H9 (cell line): ENCODE measurements around the gene HEPN1. TPM values are rescaled to one million over a fixed set of nuclear protein-coding genes. Genes with fewer than 3 reads are reported as not detected.

Experiments
- DNase-seq: peaks from one replicate; pipeline ENCODE4 v3.0.0-alpha.2; 2017
- H2AFZ ChIP-seq: one replicate; pipeline ENCODE4 v1.6.1; 2013; ENCODE audit warnings: mild to moderate bottlenecking, low read length, control low read depth, moderate library complexity
- H2AK5ac ChIP-seq: 2 replicates; pipeline ENCODE4 v1.6.1; 2013; ENCODE audit warnings: low read length, control low read depth, mixed read lengths; ENCODE audit not compliant: insufficient read length
- H2BK120ac ChIP-seq: one replicate; pipeline ENCODE4 v1.6.1; 2013; ENCODE audit warnings: low read depth, mild to moderate bottlenecking, low read length, control low read depth, inconsistent platforms; ENCODE audit not compliant: poor library complexity, severe bottlenecking
- H2BK12ac ChIP-seq: 2 replicates; pipeline ENCODE4 v1.6.1; 2013; ENCODE audit warnings: low read length, control low read depth, mixed read lengths, low read depth; ENCODE audit not compliant: insufficient read length
- H2BK15ac ChIP-seq: 2 replicates; pipeline ENCODE4 v1.6.1; 2013; ENCODE audit warnings: low read depth, low read length, control low read depth
- H2BK20ac ChIP-seq: one replicate; pipeline ENCODE4 v1.6.1; 2013; ENCODE audit warnings: low read depth, mild to moderate bottlenecking, low read length, control low read depth, inconsistent platforms; ENCODE audit not compliant: poor library complexity, severe bottlenecking
- H2BK5ac ChIP-seq: 2 replicates; pipeline ENCODE4 v1.6.1; 2013; ENCODE audit warnings: low read length, control low read depth, mixed read lengths; ENCODE audit not compliant: insufficient read length
- H3K14ac ChIP-seq: 2 replicates; pipeline ENCODE4 v1.6.1; 2013; ENCODE audit warnings: low read length, control low read depth; ENCODE audit not compliant: insufficient read depth
- H3K18ac ChIP-seq: 2 replicates; pipeline ENCODE4 v1.6.1; 2013; ENCODE audit warnings: low read depth, mild to moderate bottlenecking, mixed read lengths, low read length, control low read depth; ENCODE audit not compliant: insufficient read length
- H3K23ac ChIP-seq: 2 replicates; pipeline ENCODE4 v1.6.1; 2013; ENCODE audit warnings: low read length, control low read depth, mixed read lengths, low read depth; ENCODE audit not compliant: insufficient read length
- H3K23me2 ChIP-seq: 2 replicates; pipeline ENCODE4 v1.6.1; 2013; ENCODE audit warnings: low read depth, mild to moderate bottlenecking, mixed read lengths, low read length, control low read depth; ENCODE audit not compliant: insufficient read length, poor library complexity, severe bottlenecking
- H3K27ac ChIP-seq: 2 replicates; pipeline ENCODE4 v1.5.1; 2013; ENCODE audit warnings: low read length, control low read depth, mixed read lengths, low read depth; ENCODE audit not compliant: insufficient read length
- H3K27me3 ChIP-seq: 2 replicates; pipeline ENCODE4 v1.6.1; 2013; ENCODE audit warnings: low read length, control low read depth, inconsistent platforms; ENCODE audit not compliant: insufficient read depth
- H3K4ac ChIP-seq: 2 replicates; pipeline ENCODE4 v1.6.1; 2013; ENCODE audit warnings: low read depth, mild to moderate bottlenecking, control low read depth, inconsistent platforms, low read length, moderate library complexity
- H3K4me1 ChIP-seq: 2 replicates; pipeline ENCODE4 v1.6.1; 2013; ENCODE audit warnings: low read length, control low read depth, inconsistent platforms; ENCODE audit not compliant: insufficient read depth
- H3K4me2 ChIP-seq: 2 replicates; pipeline ENCODE4 v1.6.1; 2013; ENCODE audit warnings: low read length, control low read depth, mixed read lengths; ENCODE audit not compliant: insufficient read length, insufficient read depth
- H3K56ac ChIP-seq: 2 replicates; pipeline ENCODE4 v1.6.1; 2013; ENCODE audit warnings: low read depth, mild to moderate bottlenecking, mixed read lengths, low read length, control low read depth; ENCODE audit not compliant: insufficient read length
- H3K79me1 ChIP-seq: 2 replicates; pipeline ENCODE4 v1.6.1; 2013; ENCODE audit warnings: low read depth, mild to moderate bottlenecking, moderate library complexity, low read length, control low read depth, inconsistent platforms; ENCODE audit not compliant: insufficient read depth, poor library complexity, severe bottlenecking
- H3K79me2 ChIP-seq: 2 replicates; pipeline ENCODE4 v1.6.1; 2013; ENCODE audit warnings: low read length, control low read depth, inconsistent platforms; ENCODE audit not compliant: insufficient read depth
- H3K9ac ChIP-seq: 2 replicates; pipeline ENCODE4 v1.6.1; 2013; ENCODE audit warnings: low read length, control low read depth, mixed read lengths; ENCODE audit not compliant: insufficient read length; ENCODE audit errors: extremely low read depth
- H3K9me3 ChIP-seq: one replicate; pipeline ENCODE4 v1.6.1; 2013; ENCODE audit warnings: low read depth, low read length, inconsistent platforms; ENCODE audit not compliant: control insufficient read depth
- H3T11ph ChIP-seq: one replicate; pipeline ENCODE4 v1.6.1; 2013; ENCODE audit warnings: mild to moderate bottlenecking, low read length, control low read depth, inconsistent platforms
- H4K20me1 ChIP-seq: one replicate; pipeline ENCODE4 v1.6.1; 2013; ENCODE audit not compliant: control insufficient read depth, insufficient read length, insufficient read depth
- H4K5ac ChIP-seq: 2 replicates; pipeline ENCODE4 v1.6.1; 2013; ENCODE audit warnings: low read depth, mild to moderate bottlenecking, mixed read lengths, low read length, control low read depth; ENCODE audit not compliant: insufficient read length
- H4K8ac ChIP-seq: replicated peaks from 2 replicates; pipeline ENCODE4 v1.6.1; 2013; ENCODE audit warnings: low read length, control low read depth, mixed read lengths, low read depth; ENCODE audit not compliant: insufficient read length
- H4K91ac ChIP-seq: 2 replicates; pipeline ENCODE4 v1.6.1; 2013; ENCODE audit warnings: low read depth, mild to moderate bottlenecking, moderate library complexity, mixed read lengths, low read length, control low read depth; ENCODE audit not compliant: insufficient read length
- H3K27ac Mint-ChIP-seq, 3 experiments: 2 replicates in 2 of 3; 3 replicates in 1 of 3; pipeline ENCODE4 v1.8.0; 2020 to 2021; ENCODE audit warnings: mixed read lengths in 3 of 3, mild to moderate bottlenecking in 1 of 3, moderate library complexity in 1 of 3
- H3K27me3 Mint-ChIP-seq: 2 replicates; pipeline ENCODE4 v1.8.0; 2021; ENCODE audit warnings: low read depth, mild to moderate bottlenecking, moderate library complexity, mixed read lengths
- H3K36me3 Mint-ChIP-seq, 3 experiments: 2 replicates in 2 of 3; 3 replicates in 1 of 3; pipeline ENCODE4 v1.8.0; 2020 to 2021; ENCODE audit warnings: low read depth in 3 of 3, mixed read lengths in 3 of 3; ENCODE audit not compliant: insufficient read depth in 1 of 3
- H3K4me1 Mint-ChIP-seq, 2 experiments: 2 replicates each; pipeline ENCODE4 v1.8.0; 2020; ENCODE audit warnings: mixed read lengths in 2 of 2
- H3K4me3 Mint-ChIP-seq, 2 experiments: 2 replicates in 1 of 2; 3 replicates in 1 of 2; pipeline ENCODE4 v1.8.0; 2020 to 2021; ENCODE audit warnings: mild to moderate bottlenecking in 2 of 2, mixed read lengths in 2 of 2, moderate library complexity in 1 of 2
- H3K9me3 Mint-ChIP-seq, 2 experiments: 2 replicates in 1 of 2; 3 replicates in 1 of 2; pipeline ENCODE4 v1.8.0; 2020; ENCODE audit warnings: mild to moderate bottlenecking in 2 of 2, mixed read lengths in 2 of 2, moderate library complexity in 1 of 2
- CTCF ChIP-seq: fragments of 200-600 bp; sonication (generic); conservative IDR thresholded peaks from 3 replicates; pipeline ENCODE4 v1.8.0; 2021; ENCODE audit warnings: antibody characterized with exemption, mild to moderate bottlenecking
- WGBS: extraction: QIAGEN DNeasy Blood & Tissue Kit; methylation state at CpG from one replicate; pipeline ENCODE4 v1.1.7; 2013; ENCODE audit warnings: missing lambda C conversion rate, low lambda C conversion rate, mixed read lengths; ENCODE audit not compliant: insufficient read length; ENCODE audit errors: extremely low coverage; 5-methylcytosine and 5-hydroxymethylcytosine counted together
- total RNA-seq: library from RNA; stranded (reverse); gene quantifications from 2 replicates; pipeline ENCODE4 v1.2.1, GENCODE V29; 2021

The HEPN1 gene
- total RNA-seq, 1 experiment from 2014 or later: not detected

DNA sequence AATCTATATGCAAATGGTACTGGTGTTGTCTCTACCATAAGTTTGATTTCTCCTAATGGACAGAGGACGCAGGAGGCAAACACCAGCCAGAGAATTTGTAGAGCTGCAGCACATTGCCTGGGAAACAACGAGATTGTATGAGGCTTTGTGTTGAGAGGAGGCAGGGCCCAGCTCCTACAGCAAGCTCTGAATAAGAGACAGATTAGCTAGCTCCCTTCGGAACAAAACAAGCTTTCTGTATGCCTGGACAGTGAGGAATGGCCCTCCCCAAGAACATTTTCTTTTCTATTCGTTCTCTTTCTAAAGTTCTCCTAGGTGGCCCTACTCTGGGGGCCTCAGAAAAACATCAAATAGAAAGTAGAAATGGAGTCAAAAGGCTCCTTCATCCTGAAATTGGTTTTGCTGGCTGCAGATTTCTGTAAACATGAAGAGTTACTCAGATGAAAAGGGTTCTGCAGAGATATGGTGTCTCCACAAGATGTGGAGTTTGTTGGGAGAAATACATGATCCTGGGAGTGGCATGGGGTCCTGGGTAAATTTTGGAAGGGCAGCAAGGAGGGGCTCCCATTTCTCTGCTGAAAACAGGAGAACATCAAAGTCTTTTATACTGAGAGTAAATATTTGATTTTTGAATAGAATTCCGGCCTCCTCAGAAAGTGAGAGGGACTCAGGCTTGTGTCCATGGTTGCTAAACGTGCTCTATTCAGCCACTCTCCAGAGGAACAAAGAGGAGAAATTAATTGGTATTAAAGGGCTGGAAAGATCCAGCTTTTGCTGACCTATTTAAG is 23.6 kb downstream of the HEPN1 start:
- no peaks in the 10 kb centered on the region for H3K4me1 ChIP-seq
- no peak overlapping the region for H3K4me2 ChIP-seq
- H3K18ac ChIP-seq: no peak overlapping the region
- H3K36me3 Mint-ChIP-seq: no peaks in the 10 kb centered on the region
- WGBS: no CpG with 5 or more reads among the region's 6 CpGs
- H3K27ac ChIP-seq: no peak overlapping the region
- no peaks in the 10 kb centered on the region for H3K9me3 Mint-ChIP-seq
- H3K27ac Mint-ChIP-seq: no peak overlapping the region; a peak in 1 of 7 replicates
- H3K56ac ChIP-seq: no peak overlapping the region
- H3K4me3 Mint-ChIP-seq: no peak overlapping the region
- peaks cover 0 to 9% of the 10 kb centered on the region in 2 experiments; a peak in 1 of 4 replicates for H3K4me1 Mint-ChIP-seq
- H2AFZ ChIP-seq: no peak overlapping the region
- H3K27me3 ChIP-seq: no peaks in the 10 kb centered on the region
- H4K91ac ChIP-seq: no peak overlapping the region
- H2BK5ac ChIP-seq: no peak overlapping the region
- no peak overlapping the region for H2BK20ac ChIP-seq
- no peak overlapping the region for H4K8ac ChIP-seq
- no peak overlapping the region for H3K23ac ChIP-seq
- H3K9ac ChIP-seq: no peak overlapping the region
- H2BK15ac ChIP-seq: no peak overlapping the region
- H2BK12ac ChIP-seq: no peak overlapping the region
- H3K79me2 ChIP-seq: no peaks in the 10 kb centered on the region
- H3K79me1 ChIP-seq: no peaks in the 10 kb centered on the region
- no peaks in the 10 kb centered on the region for H3K9me3 ChIP-seq
- no peak for DNase-seq
- no peak overlapping the region for H3K14ac ChIP-seq
- no peak overlapping the region for H2AK5ac ChIP-seq
- TF ChIP-seq CTCF: no peak
- H3K27me3 Mint-ChIP-seq: peaks cover 21% of the 10 kb centered on the region
- no peak overlapping the region for H4K5ac ChIP-seq
- no peaks in the 10 kb centered on the region for H4K20me1 ChIP-seq
- no peaks in the 10 kb centered on the region for H3K23me2 ChIP-seq
- H3T11ph ChIP-seq: no peak overlapping the region
- no peak overlapping the region for H3K4ac ChIP-seq
- no peak overlapping the region for H2BK120ac ChIP-seq
